ENCODE data around the gene PIP5K1B.

The PIP5K1B gene

GRCh38 chr9:68872026-68872501, 167.0 kb downstream of the PIP5K1B start:
- Histone ChIP-seq H3K4me1 (ENCODE audit: control insufficient read depth in 1 of 2, insufficient read depth in 2 of 2, low read length in 2 of 2) (no peaks in the 10 kb centered on the region), H3K27ac (ENCODE audit: low read length) (no peak overlapping the region), H3K36me3 (ENCODE audit: control insufficient read depth in 1 of 2, insufficient read depth in 2 of 2, low read length in 2 of 2) (peaks cover 0 to 3% of the 10 kb centered on the region in 2 donors), H3K4me3 (ENCODE audit: low read depth in 1 of 2, low read length in 2 of 2) (no peak overlapping the region), H3K9me3 (ENCODE audit: control insufficient read depth in 1 of 2, low read length in 2 of 2) (no peaks in the 10 kb centered on the region), H3K27me3 (ENCODE audit: low read depth, low read length) (no peaks in the 10 kb centered on the region)

- Histone ChIP-seq H3K27me3 (ENCODE audit: low read depth, low read length) (no peaks in the 10 kb centered on the region), H3K4me1 (ENCODE audit: control insufficient read depth in 1 of 2, insufficient read depth in 2 of 2, low read length in 2 of 2) (no peaks in the 10 kb centered on the region), H3K9me3 (ENCODE audit: control insufficient read depth in 1 of 2, low read length in 2 of 2) (no peaks in the 10 kb centered on the region), H3K36me3 (ENCODE audit: control insufficient read depth in 1 of 2, insufficient read depth in 2 of 2, low read length in 2 of 2) (peaks cover 0 to 3% of the 10 kb centered on the region in 2 donors), H3K4me3 (ENCODE audit: low read depth in 1 of 2, low read length in 2 of 2) (no peak overlapping the region), H3K27ac (ENCODE audit: low read length) (no peak overlapping the region)
Observed at GRCh38 chr9:68873179-68873578, 168.1 kb downstream of the PIP5K1B start.

DNA sequence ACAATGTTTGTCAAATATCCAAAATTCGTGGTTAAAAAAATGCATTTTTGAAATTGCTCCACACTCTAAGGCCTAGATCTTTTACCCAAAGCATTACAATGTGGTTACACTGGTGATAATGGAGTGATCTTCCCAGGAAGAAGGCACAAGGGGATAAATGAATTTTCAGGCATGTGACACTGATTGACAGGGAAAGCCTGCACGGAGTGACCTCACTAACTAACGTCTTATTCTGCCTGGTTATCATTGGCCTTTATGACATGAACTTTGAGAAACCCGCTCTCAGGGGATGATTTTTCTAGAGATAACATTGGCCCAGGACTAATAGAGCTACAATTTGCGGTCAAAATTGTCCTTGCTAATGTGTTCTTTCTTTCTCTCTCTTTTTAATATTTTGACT, 171.2 kb downstream of the PIP5K1B start:
- Histone ChIP-seq H3K4me1 (ENCODE audit: control insufficient read depth in 1 of 2, insufficient read depth in 2 of 2, low read length in 2 of 2) (no peaks in the 10 kb centered on the region), H3K27ac (ENCODE audit: low read length) (no peak overlapping the region), H3K9me3 (ENCODE audit: control insufficient read depth in 1 of 2, low read length in 2 of 2) (no peaks in the 10 kb centered on the region), H3K4me3 (ENCODE audit: low read depth in 1 of 2, low read length in 2 of 2) (no peak overlapping the region), H3K27me3 (ENCODE audit: low read depth, low read length) (no peaks in the 10 kb centered on the region), H3K36me3 (ENCODE audit: control insufficient read depth in 1 of 2, insufficient read depth in 2 of 2, low read length in 2 of 2) (peaks cover 0 to 3% of the 10 kb centered on the region in 2 donors)

DNA sequence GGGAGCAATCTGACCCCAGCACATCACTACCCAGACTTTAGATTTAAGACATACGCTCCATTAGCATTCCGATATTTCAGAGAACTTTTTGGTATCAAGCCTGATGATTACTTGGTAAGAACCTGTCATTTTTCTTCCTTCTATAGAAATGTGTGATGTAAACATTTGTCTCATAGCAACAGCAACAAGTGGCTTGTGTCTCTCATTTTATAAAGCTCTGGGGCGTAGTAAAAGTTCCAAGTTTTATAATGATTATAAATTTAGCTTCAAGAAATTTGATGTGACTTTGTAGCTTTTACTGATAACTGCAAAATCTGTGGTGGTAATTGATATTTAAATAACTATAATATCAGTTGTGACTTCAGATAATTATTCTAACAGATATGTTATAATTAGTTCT, 171.6 kb downstream of the PIP5K1B start:
- Histone ChIP-seq H3K9me3 (ENCODE audit: control insufficient read depth in 1 of 2, low read length in 2 of 2) (no peaks in the 10 kb centered on the region), H3K4me1 (ENCODE audit: control insufficient read depth in 1 of 2, insufficient read depth in 2 of 2, low read length in 2 of 2) (no peaks in the 10 kb centered on the region), H3K27me3 (ENCODE audit: low read depth, low read length) (no peaks in the 10 kb centered on the region), H3K4me3 (ENCODE audit: low read depth in 1 of 2, low read length in 2 of 2) (no peak overlapping the region), H3K36me3 (ENCODE audit: control insufficient read depth in 1 of 2, insufficient read depth in 2 of 2, low read length in 2 of 2) (peaks cover 0 to 3% of the 10 kb centered on the region in 2 donors), H3K27ac (ENCODE audit: low read length) (no peak overlapping the region)

GRCh38 chr9:68877219-68877618, 172.2 kb downstream of the PIP5K1B start:
- Histone ChIP-seq H3K4me3 (ENCODE audit: low read depth in 1 of 2, low read length in 2 of 2) (no peak overlapping the region), H3K36me3 (ENCODE audit: control insufficient read depth in 1 of 2, insufficient read depth in 2 of 2, low read length in 2 of 2) (peaks cover 0 to 3% of the 10 kb centered on the region in 2 donors), H3K9me3 (ENCODE audit: control insufficient read depth in 1 of 2, low read length in 2 of 2) (no peaks in the 10 kb centered on the region), H3K27ac (ENCODE audit: low read length) (no peak overlapping the region), H3K27me3 (ENCODE audit: low read depth, low read length) (no peaks in the 10 kb centered on the region), H3K4me1 (ENCODE audit: control insufficient read depth in 1 of 2, insufficient read depth in 2 of 2, low read length in 2 of 2) (no peaks in the 10 kb centered on the region)

DNA sequence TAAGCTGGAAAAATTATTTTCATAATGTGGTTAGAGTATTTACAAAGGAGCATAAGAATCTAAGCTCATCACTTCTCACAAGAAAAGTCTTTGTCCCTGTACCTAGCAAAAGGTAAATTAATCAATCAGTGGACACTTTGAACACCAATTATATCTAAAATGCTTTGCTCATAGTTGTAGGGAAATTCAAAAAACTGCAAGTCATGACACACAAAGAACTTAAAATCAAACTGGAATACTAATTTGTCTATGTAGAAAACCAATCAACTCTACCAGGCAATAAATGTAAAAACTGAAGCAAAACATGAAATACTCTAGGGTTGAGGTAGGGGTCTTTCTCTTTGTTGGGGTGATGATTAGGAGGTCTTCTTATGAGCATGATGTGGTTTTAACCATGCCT, 173.4 kb downstream of the PIP5K1B start:
- Histone ChIP-seq H3K4me3 (ENCODE audit: low read depth in 1 of 2, low read length in 2 of 2) (no peak overlapping the region), H3K9me3 (ENCODE audit: control insufficient read depth in 1 of 2, low read length in 2 of 2) (no peaks in the 10 kb centered on the region), H3K27me3 (ENCODE audit: low read depth, low read length) (no peaks in the 10 kb centered on the region), H3K27ac (ENCODE audit: low read length) (no peak overlapping the region), H3K36me3 (ENCODE audit: control insufficient read depth in 1 of 2, insufficient read depth in 2 of 2, low read length in 2 of 2) (peaks cover 0 to 3% of the 10 kb centered on the region in 2 donors), H3K4me1 (ENCODE audit: control insufficient read depth in 1 of 2, insufficient read depth in 2 of 2, low read length in 2 of 2) (no peaks in the 10 kb centered on the region)

DNA sequence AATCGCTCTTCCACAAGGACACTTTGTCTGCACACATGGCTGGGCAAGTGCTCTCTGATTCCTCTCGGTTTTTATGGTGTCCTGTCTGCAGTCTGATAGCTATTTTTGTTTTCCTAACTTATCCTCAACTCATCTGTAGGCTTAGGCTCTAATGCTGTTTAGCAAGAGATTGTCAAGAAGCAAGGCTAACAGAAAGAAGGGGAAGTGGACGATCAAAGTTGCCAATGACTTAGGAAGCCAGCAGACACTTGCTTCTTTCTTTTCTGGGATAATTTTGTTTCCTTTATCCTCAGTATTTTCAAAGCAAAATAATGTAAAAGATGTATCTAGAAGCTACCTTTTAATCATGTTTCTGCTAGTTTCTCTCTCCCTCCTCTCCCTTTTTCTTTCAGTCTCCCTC, 178.2 kb downstream of the PIP5K1B start:
- no peaks in the 10 kb centered on the region for H3K9me3 ChIP-seq (ENCODE audit: control insufficient read depth in 1 of 2, low read length in 2 of 2)
- no peak overlapping the region for H3K27ac ChIP-seq (ENCODE audit: low read length)
- no peaks in the 10 kb centered on the region for H3K36me3 ChIP-seq (ENCODE audit: control insufficient read depth in 1 of 2, insufficient read depth in 2 of 2, low read length in 2 of 2)
- H3K27me3 ChIP-seq (ENCODE audit: low read depth, low read length), result no peaks in the 10 kb centered on the region
- H3K4me1 ChIP-seq (ENCODE audit: control insufficient read depth in 1 of 2, insufficient read depth in 2 of 2, low read length in 2 of 2), result no peaks in the 10 kb centered on the region
- H3K4me3 ChIP-seq (ENCODE audit: low read depth in 1 of 2, low read length in 2 of 2), result no peak overlapping the region

GRCh38 chr9:68887232-68887631, 182.2 kb downstream of the PIP5K1B start:
- H3K4me1 ChIP-seq (ENCODE audit: control insufficient read depth in 1 of 2, insufficient read depth in 2 of 2, low read length in 2 of 2), result no peaks in the 10 kb centered on the region
- no peaks in the 10 kb centered on the region for H3K36me3 ChIP-seq (ENCODE audit: control insufficient read depth in 1 of 2, insufficient read depth in 2 of 2, low read length in 2 of 2)
- no peak overlapping the region for H3K27ac ChIP-seq (ENCODE audit: low read length)
- no peaks in the 10 kb centered on the region for H3K9me3 ChIP-seq (ENCODE audit: control insufficient read depth in 1 of 2, low read length in 2 of 2)
- H3K4me3 ChIP-seq (ENCODE audit: low read depth in 1 of 2, low read length in 2 of 2), result no peak overlapping the region
- H3K27me3 ChIP-seq (ENCODE audit: low read depth, low read length), result no peaks in the 10 kb centered on the region

DNA sequence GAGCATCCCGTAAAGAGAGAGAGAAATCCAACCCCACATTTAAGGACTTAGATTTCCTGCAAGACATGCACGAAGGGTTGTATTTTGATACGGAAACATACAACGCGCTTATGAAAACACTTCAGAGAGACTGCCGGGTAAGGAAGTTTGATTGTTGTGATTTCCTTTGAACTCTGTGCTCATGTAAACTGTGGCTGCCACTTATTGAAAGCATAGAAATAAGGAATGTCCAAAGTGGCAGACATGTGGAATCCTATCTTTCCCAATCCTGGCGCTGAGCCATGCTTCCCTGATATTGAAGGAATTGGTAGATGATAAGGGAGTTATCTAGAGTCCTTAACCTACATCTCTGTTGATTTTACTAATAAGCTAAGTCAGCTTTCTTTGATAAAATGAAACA, 189.5 kb downstream of the PIP5K1B start:
- no peak overlapping the region for H3K27ac ChIP-seq (ENCODE audit: low read length)
- no peak overlapping the region for H3K4me3 ChIP-seq (ENCODE audit: low read depth in 1 of 2, low read length in 2 of 2)
- no peaks in the 10 kb centered on the region for H3K4me1 ChIP-seq (ENCODE audit: control insufficient read depth in 1 of 2, insufficient read depth in 2 of 2, low read length in 2 of 2)
- no peaks in the 10 kb centered on the region for H3K9me3 ChIP-seq (ENCODE audit: control insufficient read depth in 1 of 2, low read length in 2 of 2)
- no peaks in the 10 kb centered on the region for H3K27me3 ChIP-seq (ENCODE audit: low read depth, low read length)
- H3K36me3 ChIP-seq (ENCODE audit: control insufficient read depth in 1 of 2, insufficient read depth in 2 of 2, low read length in 2 of 2), result no peaks in the 10 kb centered on the region

GRCh38 chr9:68895741-68896478, 190.9 kb downstream of the PIP5K1B start:
- Histone ChIP-seq H3K9me3 (ENCODE audit: control insufficient read depth in 1 of 2, low read length in 2 of 2) (no peaks in the 10 kb centered on the region), H3K36me3 (ENCODE audit: control insufficient read depth in 1 of 2, insufficient read depth in 2 of 2, low read length in 2 of 2) (no peaks in the 10 kb centered on the region), H3K27ac (ENCODE audit: low read length) (no peak overlapping the region), H3K4me1 (ENCODE audit: control insufficient read depth in 1 of 2, insufficient read depth in 2 of 2, low read length in 2 of 2) (no peaks in the 10 kb centered on the region), H3K4me3 (ENCODE audit: low read depth in 1 of 2, low read length in 2 of 2) (no peak overlapping the region), H3K27me3 (ENCODE audit: low read depth, low read length) (no peaks in the 10 kb centered on the region)

- Histone ChIP-seq H3K4me1 (ENCODE audit: control insufficient read depth in 1 of 2, insufficient read depth in 2 of 2, low read length in 2 of 2) (no peaks in the 10 kb centered on the region), H3K27ac (ENCODE audit: low read length) (no peak overlapping the region), H3K9me3 (ENCODE audit: control insufficient read depth in 1 of 2, low read length in 2 of 2) (no peaks in the 10 kb centered on the region), H3K36me3 (ENCODE audit: control insufficient read depth in 1 of 2, insufficient read depth in 2 of 2, low read length in 2 of 2) (no peaks in the 10 kb centered on the region), H3K27me3 (ENCODE audit: low read depth, low read length) (no peaks in the 10 kb centered on the region), H3K4me3 (ENCODE audit: low read depth in 1 of 2, low read length in 2 of 2) (no peak overlapping the region)
Observed at GRCh38 chr9:68896486-68896885, 191.4 kb downstream of the PIP5K1B start.

- Histone ChIP-seq H3K4me3 (ENCODE audit: low read depth in 1 of 2, low read length in 2 of 2) (no peak overlapping the region), H3K27ac (ENCODE audit: low read length) (no peak overlapping the region), H3K36me3 (ENCODE audit: control insufficient read depth in 1 of 2, insufficient read depth in 2 of 2, low read length in 2 of 2) (no peaks in the 10 kb centered on the region), H3K4me1 (ENCODE audit: control insufficient read depth in 1 of 2, insufficient read depth in 2 of 2, low read length in 2 of 2) (no peaks in the 10 kb centered on the region), H3K27me3 (ENCODE audit: low read depth, low read length) (no peaks in the 10 kb centered on the region), H3K9me3 (ENCODE audit: control insufficient read depth in 1 of 2, low read length in 2 of 2) (no peaks in the 10 kb centered on the region)
Observed at GRCh38 chr9:68897577-68898145, 192.6 kb downstream of the PIP5K1B start.
